Measurements from ENCODE around the gene ELP5.

The ELP5 gene, protein sequence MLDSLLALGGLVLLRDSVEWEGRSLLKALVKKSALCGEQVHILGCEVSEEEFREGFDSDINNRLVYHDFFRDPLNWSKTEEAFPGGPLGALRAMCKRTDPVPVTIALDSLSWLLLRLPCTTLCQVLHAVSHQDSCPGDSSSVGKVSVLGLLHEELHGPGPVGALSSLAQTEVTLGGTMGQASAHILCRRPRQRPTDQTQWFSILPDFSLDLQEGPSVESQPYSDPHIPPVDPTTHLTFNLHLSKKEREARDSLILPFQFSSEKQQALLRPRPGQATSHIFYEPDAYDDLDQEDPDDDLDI

DNA sequence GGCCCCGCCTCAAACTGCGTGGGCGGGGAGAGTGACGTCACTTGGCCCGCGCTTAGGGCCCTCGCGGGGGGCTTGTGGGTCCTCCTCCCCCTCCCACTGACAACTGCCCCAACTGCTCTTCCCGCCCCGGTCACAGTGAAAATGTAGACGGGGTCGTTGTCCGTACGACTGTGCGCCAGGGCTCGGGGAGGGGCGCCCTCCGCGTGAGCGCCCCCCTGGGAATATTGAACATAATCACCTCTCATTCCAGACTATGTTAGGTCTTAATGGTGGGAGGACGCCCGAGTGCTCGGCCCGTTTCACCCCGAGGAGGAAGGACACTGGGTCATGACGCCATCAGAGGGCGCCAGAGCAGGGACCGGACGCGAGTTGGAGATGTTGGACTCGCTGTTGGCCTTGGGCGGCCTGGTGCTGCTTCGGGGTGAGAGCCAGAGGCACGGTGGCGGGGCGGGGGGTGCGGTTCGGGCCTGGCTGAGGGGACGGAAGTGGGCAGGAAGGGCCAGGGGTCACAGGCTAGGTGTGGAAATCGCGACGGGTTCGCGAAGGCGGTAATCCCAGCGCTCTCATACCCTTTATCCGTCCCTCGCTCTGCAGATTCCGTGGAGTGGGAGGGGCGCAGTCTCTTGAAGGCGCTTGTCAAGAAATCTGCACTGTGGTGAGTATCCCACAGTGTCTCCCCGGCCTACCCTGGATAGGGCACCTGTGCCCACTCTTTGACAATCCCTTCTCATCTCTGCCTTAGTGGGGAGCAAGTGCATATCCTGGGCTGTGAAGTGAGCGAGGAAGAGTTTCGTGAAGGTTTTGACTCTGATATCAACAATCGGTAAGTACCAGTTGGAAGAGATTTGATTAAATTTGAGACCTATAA, at the start of gene ELP5:
TSS of gene ELP5 (plus strand) at position 40 of the 868 bp plus-strand sequence. CDS start at position 376, 336 bp downstream.
- DNase-seq, result peak; percentile 91

DNA sequence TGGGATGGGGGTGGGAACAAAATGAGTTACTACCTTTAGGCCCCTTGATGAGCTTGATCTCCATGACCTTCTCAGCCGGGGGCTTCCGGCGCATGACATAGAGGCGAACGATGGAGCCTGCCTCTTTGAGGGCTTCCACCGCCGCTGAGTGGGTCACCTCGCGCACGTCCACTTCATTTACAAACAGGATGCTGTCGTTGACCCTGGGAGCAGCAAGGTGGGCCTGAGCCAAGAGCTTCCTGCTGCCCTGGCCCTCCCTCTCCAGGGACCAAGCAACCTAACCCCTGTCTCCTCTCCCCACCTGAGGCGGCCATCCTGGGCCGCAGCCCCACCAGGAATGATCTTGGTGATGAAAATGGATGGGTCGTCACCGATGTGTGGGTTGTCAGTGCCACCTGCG, 48.6 kb upstream of the ELP5 start:
- DNase-seq, result no peak

GRCh38 chr17:7204336-7204735, 47.7 kb upstream of the ELP5 start:
- DNase-seq, result peak; percentile 74

DNA sequence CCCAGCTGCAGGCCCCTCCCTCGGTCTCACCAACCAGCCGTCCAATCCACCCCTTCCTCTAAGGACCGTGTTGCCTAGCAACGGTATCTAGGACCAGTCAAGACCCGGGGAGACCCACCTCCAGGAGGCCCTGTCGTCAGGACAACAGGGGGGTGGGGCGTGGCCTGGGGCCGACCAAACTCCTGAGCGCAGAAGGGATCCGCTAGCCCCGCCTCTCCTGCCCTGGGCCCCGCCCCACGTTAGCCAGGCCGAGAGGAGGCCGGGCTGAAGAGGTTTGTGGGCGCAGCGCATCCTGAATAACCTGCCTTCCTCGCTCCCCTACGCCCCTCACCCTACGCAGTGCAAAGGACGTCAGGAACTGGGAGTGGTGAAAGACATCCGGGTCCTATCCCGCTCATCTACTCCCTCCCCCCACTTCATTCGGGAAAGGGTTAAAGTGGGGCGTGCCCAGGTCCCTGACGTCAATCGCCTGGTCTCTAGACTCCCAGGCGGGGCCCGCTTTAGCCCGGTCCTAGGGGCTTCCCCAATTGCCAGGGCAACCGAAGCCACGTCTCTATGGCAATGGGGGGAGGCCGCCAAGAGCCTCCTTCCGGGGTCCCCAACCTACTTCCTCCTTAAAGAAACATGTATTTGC, 47.1 kb upstream of the ELP5 start:
- peak; percentile 94 for DNase-seq

DNA sequence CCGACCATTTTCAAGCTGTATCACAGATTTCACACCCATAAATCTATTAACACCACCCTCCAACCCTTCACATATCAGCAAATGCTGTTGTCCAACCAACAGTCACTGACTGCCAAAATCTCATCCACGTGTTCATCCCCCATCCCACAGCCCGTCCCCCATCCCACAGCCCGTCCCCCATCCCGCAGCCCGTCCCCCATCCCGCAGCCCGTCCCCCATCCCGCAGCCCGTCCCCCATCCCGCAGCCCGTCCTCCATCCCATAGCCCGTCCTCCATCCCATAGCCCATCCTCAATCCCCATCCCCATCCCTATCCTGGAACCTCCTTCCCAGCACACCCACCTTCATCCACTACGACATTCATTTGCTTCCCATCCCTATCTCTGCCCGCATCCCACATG, 46.5 kb upstream of the ELP5 start:
- DNase-seq, result no peak

GRCh38 chr17:7207120-7208001, 44.7 kb upstream of the ELP5 start:
- DNase-seq, result no peak

GRCh38 chr17:7208027-7208571, 43.9 kb upstream of the ELP5 start:
- DNase-seq, result no peak

GRCh38 chr17:7208754-7209460, 43.1 kb upstream of the ELP5 start:
- no peak for DNase-seq

GRCh38 chr17:7211491-7212273, 40.3 kb upstream of the ELP5 start:
- DNase-seq, result peak; percentile 35

GRCh38 chr17:7213895-7214299, 38.1 kb upstream of the ELP5 start:
- DNase-seq, result peak; percentile 96

DNA sequence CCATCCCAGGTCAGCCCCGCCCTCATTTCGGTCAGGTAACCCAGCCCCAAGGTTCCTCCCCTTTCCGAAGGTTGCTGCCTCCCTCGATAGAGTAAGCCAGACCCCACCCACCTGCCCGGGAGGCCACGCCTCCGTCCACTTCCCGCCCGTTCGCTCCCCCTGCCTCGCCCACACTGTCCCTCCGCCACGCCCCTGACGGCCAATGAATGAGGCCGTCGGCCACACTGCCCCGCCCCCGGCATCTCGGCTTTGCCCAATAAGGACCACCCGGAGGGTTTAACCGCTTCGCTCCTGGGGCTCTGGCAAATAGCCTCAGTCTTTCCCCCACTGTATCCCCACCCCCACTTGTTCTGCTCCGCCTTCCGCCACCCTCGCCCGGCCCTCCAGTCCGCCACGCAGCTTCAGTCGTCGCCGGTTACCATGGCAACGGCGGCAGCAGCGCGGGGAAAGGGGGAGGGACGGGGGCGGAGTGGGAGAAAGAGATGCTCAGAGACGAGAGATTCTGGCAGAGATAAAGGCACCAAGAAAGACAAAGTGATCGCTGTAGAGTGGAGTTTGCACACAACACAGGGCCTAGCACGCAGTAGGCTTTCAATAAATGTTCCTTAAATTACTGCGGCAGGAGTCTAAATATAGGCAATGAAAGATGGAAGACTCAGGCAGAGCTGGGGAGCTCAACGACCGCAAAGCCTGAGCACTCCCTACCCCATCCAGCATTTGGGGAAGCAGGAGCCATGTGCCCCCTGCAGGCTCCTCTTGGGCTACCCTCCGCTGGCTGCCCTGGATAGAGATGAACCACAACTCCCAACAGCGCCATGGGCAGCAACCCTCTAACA, 37.5 kb upstream of the ELP5 start:
- peak; percentile 97 for DNase-seq

DNA sequence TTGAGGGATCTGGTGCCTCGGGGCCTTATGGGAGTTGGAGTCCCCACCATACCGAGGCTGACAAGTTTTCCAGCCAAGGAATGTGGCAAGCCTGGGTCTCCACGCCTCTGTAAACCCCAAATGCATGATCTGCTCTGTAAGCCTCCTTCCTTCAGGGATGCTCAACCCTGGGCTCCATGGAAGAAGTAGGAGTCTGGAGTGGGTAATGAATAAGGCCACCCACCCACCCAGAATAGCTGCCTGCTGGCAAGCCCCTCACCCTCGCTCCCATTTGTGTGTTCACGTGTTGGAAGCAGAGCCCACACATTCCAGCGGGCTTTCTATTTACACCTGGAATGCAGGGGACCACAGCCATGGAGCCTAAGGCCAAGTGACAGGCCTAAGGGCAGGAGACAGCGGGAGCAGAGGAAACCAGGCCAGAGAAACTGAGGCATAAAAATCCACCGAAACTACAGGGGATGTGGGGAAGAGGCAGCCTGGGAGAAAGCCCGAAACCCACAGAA, 36.8 kb upstream of the ELP5 start:
- DNase-seq, result no peak

DNA sequence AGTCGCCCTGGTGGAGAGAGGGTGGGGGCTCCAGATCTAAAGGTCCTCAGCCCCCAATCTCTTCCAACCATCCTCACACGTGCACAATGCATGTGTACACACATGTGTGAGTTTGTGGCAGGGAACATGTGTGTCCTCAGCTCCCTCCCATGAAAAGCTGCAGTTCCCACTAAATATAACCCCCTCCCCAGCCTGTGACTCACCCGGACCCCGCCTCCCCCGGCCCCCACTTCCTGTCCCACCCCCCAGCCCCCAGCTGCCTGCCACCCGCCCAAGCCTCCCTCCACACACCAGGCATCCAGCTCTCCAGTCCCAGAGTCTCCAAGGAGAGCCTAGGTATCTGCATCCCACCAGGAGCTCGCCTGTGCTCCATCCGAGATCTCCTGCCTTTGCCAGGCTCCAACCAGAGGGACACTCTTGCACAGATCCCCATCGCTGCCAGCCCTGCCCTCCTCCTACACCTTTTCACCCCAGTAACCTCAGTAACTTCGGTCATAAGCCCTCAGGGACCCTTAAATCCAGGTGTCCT, 36.3 kb upstream of the ELP5 start:
- peak; percentile 62 for DNase-seq

GRCh38 chr17:7216242-7217112, 35.5 kb upstream of the ELP5 start:
- DNase-seq, result no peak

DNA sequence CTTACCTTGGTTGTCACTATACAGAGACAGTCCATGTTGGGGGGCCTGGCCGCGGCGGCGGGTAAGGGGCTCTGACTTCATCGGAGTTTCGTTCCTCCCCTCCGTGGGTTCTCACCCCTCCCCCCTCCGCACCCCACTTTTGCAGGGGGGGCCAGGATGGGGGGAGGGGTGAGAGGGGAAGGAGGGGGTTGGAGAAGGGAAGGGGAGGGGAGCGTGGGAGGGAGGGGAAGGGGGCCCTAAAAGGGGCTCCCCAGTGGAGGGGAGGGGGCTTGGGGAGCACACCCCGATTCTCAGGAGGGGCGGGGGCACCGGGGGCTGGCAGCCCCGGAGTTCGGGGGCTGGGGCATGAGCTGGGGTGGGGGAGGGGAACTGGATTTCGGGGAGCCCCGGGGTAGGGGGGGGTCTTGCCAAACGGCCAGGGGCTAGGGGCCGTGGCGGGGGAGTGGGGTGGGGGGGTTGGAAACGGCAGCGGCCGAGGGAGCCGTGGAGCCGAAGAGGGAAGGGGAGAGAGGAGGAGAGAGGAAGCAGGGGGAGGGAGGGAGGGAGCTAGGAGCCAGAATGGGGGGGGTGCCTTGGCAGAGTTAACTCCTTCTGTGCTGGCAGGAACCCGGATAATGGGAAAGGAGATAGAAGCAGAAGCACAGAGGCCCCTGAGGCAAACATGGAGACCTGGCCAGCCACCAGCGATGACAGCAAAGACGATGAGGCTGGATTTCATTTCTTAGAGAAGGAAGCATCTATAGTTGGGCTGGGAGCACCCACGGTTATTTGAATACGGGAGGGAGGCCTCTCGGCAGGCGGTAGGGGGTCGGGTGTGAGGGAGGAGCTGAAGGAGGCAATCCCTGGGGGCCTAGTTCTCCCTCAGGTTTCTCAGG, 34.7 kb upstream of the ELP5 start:
- peak; percentile 75 for DNase-seq

DNA sequence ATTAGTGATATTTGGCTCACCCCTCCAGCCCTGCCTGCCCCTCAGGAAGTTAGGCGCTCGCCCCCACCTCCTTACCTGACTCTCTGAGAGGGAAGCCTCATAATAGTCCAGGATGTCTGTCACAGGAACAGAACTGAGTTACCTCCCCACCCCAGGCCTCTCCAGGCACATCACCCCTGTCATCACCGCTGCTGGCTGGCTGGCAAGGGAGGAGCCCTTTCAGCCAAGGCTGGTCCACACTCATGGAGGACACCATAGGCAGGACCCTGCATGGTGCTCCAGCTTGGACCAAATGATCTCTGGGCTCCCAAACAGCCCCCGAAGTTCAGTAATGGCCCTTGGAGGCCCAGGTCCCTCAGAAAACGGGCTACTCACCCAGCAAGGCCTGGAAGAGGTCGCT, 33.8 kb upstream of the ELP5 start:
- DNase-seq, result no peak

- DNase-seq, result no peak
These were observed 33.3 kb upstream of the ELP5 start for GRCh38 chr17:7218758-7219157.
